Small intestine (tissue), 7 donors: ENCODE measurements around the gene TMEM267. TPM values are rescaled to one million over a fixed set of nuclear protein-coding genes. Genes with fewer than 3 reads are reported as not detected.
"Not testable (repeated sequence)": the region's sequence is repeated elsewhere in the genome, so short reads cannot be mapped to it uniquely, and the experiment has no call there.

ENCODE experiments used
- DNase-seq, 2 donors: peaks; one replicate each; pipeline versions ENCODE4 v3.0.0 to v3.0.0-alpha.2; 2013
- FAIRE-seq: peaks from 2 replicates; lab custom pipeline; 2012; peaks lifted over from hg19 to GRCh38; lab: Jason Lieb, UNC
- H3K27ac ChIP-seq, 3 donors: one replicate each; pipeline ENCODE4 v1.5.1; 2013; ENCODE audit warnings: low read length in 2 of 3, mild to moderate bottlenecking in 2 of 3, control low read depth in 1 of 3, inconsistent platforms in 1 of 3, low read depth in 1 of 3, moderate library complexity in 1 of 3
- H3K27me3 ChIP-seq, 3 donors: one replicate each; pipeline ENCODE4 v1.6.1; 2013; ENCODE audit warnings: low read length in 3 of 3, inconsistent platforms in 1 of 3; ENCODE audit not compliant: control insufficient read depth in 3 of 3, insufficient read depth in 3 of 3
- H3K36me3 ChIP-seq, 3 donors: one replicate each; pipeline ENCODE4 v1.6.1; 2013; ENCODE audit warnings: low read length in 3 of 3, inconsistent platforms in 1 of 3, low read depth in 1 of 3, mild to moderate bottlenecking in 1 of 3, moderate library complexity in 1 of 3; ENCODE audit not compliant: control insufficient read depth in 3 of 3, insufficient read depth in 2 of 3
- H3K4me1 ChIP-seq, 3 donors: one replicate each; pipeline ENCODE4 v1.6.1; 2013; ENCODE audit warnings: low read length in 2 of 3, inconsistent platforms in 1 of 3, low read depth in 1 of 3, mild to moderate bottlenecking in 1 of 3, moderate library complexity in 1 of 3; ENCODE audit not compliant: control insufficient read depth in 3 of 3, insufficient read depth in 2 of 3
- H3K4me3 ChIP-seq, 3 donors: one replicate each; pipeline ENCODE4 v1.5.1; 2013; ENCODE audit warnings: low read length in 3 of 3, control low read depth in 1 of 3, inconsistent platforms in 1 of 3, low read depth in 1 of 3, mild to moderate bottlenecking in 1 of 3, moderate library complexity in 1 of 3
- H3K9me3 ChIP-seq, 2 donors: one replicate each; pipeline ENCODE4 v1.6.1; 2013; ENCODE audit warnings: low read depth in 1 of 2, low read length in 1 of 2; ENCODE audit not compliant: control insufficient read depth in 2 of 2, insufficient read depth in 1 of 2
- WGBS, 3 donors: extraction: QIAGEN DNeasy Blood & Tissue Kit; methylation state at CpG; one replicate each; pipeline ENCODE4 v1.1.7; 2013; 5-methylcytosine and 5-hydroxymethylcytosine counted together
- polyA plus RNA-seq, 4 donors: library from polyadenylated mRNA; stranded (reverse) in 3 of 4; unstranded in 1 of 4; fragments of 200-250 nt in 3 of 4; fragments of 120-200 nt in 1 of 4; gene quantifications; one replicate each; pipeline versions ENCODE4 v1.2.1 to v1.2.3, GENCODE V29; 2013
- donor health status: healthy with polysubstance abuse.
- donor health status: control.
- donor health status: control.
- donor health status: Bipolar disorder and iron deficiency.
- donor health status: healthy.

TMEM267 gene
- polyA plus RNA-seq, 4 donors, result 2.7 to 12.3 (median 5.5) TPM

- no peaks in the 10 kb centered on the region for H3K36me3 ChIP-seq
- H3K9me3 ChIP-seq, result no peaks in the 10 kb centered on the region
- peak; percentile 26 to 45 for DNase-seq
- FAIRE-seq, result no peak
- H3K27ac ChIP-seq, result peak overlapping the region in 1 of 3 donors; percentile 77
- H3K4me1 ChIP-seq, result peaks cover 0 to 17% (median 0%) of the 10 kb centered on the region in 3 donors
- H3K27me3 ChIP-seq, result no peaks in the 10 kb centered on the region
- H3K4me3 ChIP-seq, result no peak overlapping the region
- 39 to 75% (median 59%) methylated on average over 4 of the region's 4 CpGs for WGBS, 3 donors
Observed at GRCh38 chr5:43433382-43433781, 50.3 kb downstream of the TMEM267 start.

- Histone ChIP-seq H3K4me1 (peaks cover 0 to 17% (median 0%) of the 10 kb centered on the region in 3 donors), H3K27ac (peak overlapping the region in 1 of 3 donors; percentile 77), H3K4me3 (no peak overlapping the region), H3K27me3 (no peaks in the 10 kb centered on the region), H3K36me3 (no peaks in the 10 kb centered on the region), H3K9me3 (no peaks in the 10 kb centered on the region)
- DNase-seq (peak; percentile 68 to 74), FAIRE-seq (no peak)
- WGBS, 3 donors, result 41 to 59% (median 47%) methylated on average over 3 of the region's 3 CpGs
Observed at GRCh38 chr5:43432486-43433375, 50.9 kb downstream of the TMEM267 start.

- Histone ChIP-seq H3K4me3 (no peak overlapping the region), H3K9me3 (no peaks in the 10 kb centered on the region), H3K27ac (no peak overlapping the region), H3K27me3 (no peaks in the 10 kb centered on the region), H3K36me3 (no peaks in the 10 kb centered on the region), H3K4me1 (peaks cover 0 to 15% (median 0%) of the 10 kb centered on the region in 3 donors)
- DNase-seq (no peak), FAIRE-seq (no peak)
- 81 to 89% (median 85%) methylated on average over 2 of the region's 2 CpGs for WGBS, 3 donors
Observed at GRCh38 chr5:43429706-43430105, 54.0 kb downstream of the TMEM267 start.

GRCh38 chr5:43429016-43429415 is 54.6 kb downstream of the TMEM267 start:
- Histone ChIP-seq H3K27ac (no peak overlapping the region), H3K9me3 (no peaks in the 10 kb centered on the region), H3K4me1 (peaks cover 0 to 15% (median 0%) of the 10 kb centered on the region in 3 donors), H3K36me3 (no peaks in the 10 kb centered on the region), H3K4me3 (no peak overlapping the region), H3K27me3 (no peaks in the 10 kb centered on the region)
- WGBS, 3 donors, result 90 to 96% (median 96%) methylated on average over 7 of the region's 7 CpGs
- DNase-seq (no peak), FAIRE-seq (no peak)

GRCh38 chr5:43427306-43427705 is 56.4 kb downstream of the TMEM267 start:
- no peaks in the 10 kb centered on the region for H3K27me3 ChIP-seq
- H3K9me3 ChIP-seq, result no peaks in the 10 kb centered on the region
- DNase-seq, result no peak
- H3K4me3 ChIP-seq, result no peak overlapping the region
- H3K36me3 ChIP-seq, result no peaks in the 10 kb centered on the region
- H3K4me1 ChIP-seq, result peaks cover 0 to 13% (median 0%) of the 10 kb centered on the region in 3 donors
- no peak overlapping the region for H3K27ac ChIP-seq
- FAIRE-seq, result no peak
- WGBS, 3 donors, result 79 to 84% (median 80%) methylated on average over 4 of the region's 4 CpGs

GRCh38 chr5:43425983-43426382 is 57.7 kb downstream of the TMEM267 start:
- Histone ChIP-seq H3K4me1 (peaks cover 0 to 17% (median 0%) of the 10 kb centered on the region in 3 donors), H3K27ac (no peak overlapping the region), H3K36me3 (no peaks in the 10 kb centered on the region), H3K27me3 (no peaks in the 10 kb centered on the region), H3K9me3 (no peaks in the 10 kb centered on the region), H3K4me3 (no peak overlapping the region)
- no peak for FAIRE-seq
- 50 to 63% (median 63%) methylated on average over 2 of the region's 2 CpGs for WGBS, 3 donors
- DNase-seq, result no peak

- not testable (repeated sequence) for DNase-seq, FAIRE-seq, H3K4me3 ChIP-seq, H3K27ac ChIP-seq, H3K36me3 ChIP-seq, H3K27me3 ChIP-seq, H3K9me3 ChIP-seq
- 31 to 69% (median 45%) methylated on average over 6 of the region's 6 CpGs for WGBS, 3 donors
- H3K4me1 ChIP-seq, result peaks cover 0 to 17% (median 0%) of the 10 kb centered on the region in 3 donors
Observed at GRCh38 chr5:43423086-43423485, 60.6 kb downstream of the TMEM267 start.

GRCh38 chr5:43422143-43422542 is 61.5 kb downstream of the TMEM267 start:
- Histone ChIP-seq H3K4me1 (peaks cover 0 to 17% (median 0%) of the 10 kb centered on the region in 3 donors), H3K36me3 (no peaks in the 10 kb centered on the region), H3K27ac (peak overlapping the region in 1 of 3 donors; percentile 66), H3K9me3 (no peaks in the 10 kb centered on the region), H3K4me3 (no peak overlapping the region), H3K27me3 (no peaks in the 10 kb centered on the region)
- DNase-seq (peak; percentile 82 to 86), FAIRE-seq (peak; percentile 19)
- 6 to 33% (median 22%) methylated on average over 2 of the region's 2 CpGs for WGBS, 3 donors
